ENCODE measurements around the gene AK9. TPM values are rescaled to one million over a fixed set of nuclear protein-coding genes. Genes with fewer than 3 reads are reported as not detected.

AK9 gene
- total and polyA plus RNA-seq, 2 of the 8 experiments (the other 6 are each of a cell fraction or from before 2014, with no cell fraction given), result 1.8 to 2.2 TPM

DNA sequence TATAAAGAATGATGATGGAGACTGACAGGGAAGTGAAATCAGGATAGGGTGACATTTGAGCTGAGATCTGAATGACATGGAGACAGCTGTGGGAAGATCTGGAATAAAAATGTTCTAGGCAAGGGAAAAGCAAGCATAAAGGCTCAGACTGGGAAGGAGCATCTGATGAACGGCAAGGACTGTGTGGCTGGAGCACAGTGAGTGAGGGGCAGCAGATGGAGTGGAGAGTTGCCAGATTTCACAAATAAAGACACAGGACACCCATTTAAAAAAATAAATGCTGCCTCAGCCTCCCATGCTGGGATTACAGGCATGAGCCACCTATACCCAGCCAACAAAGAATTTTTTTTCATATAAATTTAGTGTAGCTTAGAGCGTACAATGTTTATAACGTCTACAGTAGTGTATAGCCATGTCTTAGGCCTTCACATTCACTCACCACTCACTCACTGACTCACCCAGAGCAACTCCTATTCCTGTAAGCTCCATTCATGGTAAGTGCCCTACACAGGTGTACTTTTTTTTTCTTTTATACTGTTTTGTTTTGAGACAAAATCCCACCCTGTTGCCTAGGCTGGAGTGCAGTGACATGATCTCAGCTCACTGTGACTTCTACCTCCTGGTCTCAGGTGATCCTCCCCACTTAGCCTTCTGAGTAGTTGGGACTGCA, 205.6 kb downstream of the AK9 start:
- CTCF ChIA-PET (ENCODE audit: partially characterized antibody), result interaction anchor here (1.0 kb wide), 1 partner anchor 92 kb away, joined by 3 read pairs; no protein-coding TSS in a partner anchor

More for the DNA sequence above, 205.6 kb downstream of the AK9 start:
- H3K56ac ChIP-seq (replicated peaks; ENCODE audit: insufficient read length, low read depth, low read length), result no peak overlapping the region
- H3K18ac ChIP-seq (ENCODE audit: extremely low read depth, low read length), result no peak overlapping the region
- H4K91ac ChIP-seq (replicated peaks; ENCODE audit: insufficient read length, low read length), result no peak overlapping the region
- H3K27me3 ChIP-seq (replicated peaks in 1 of 4; ENCODE audit: control insufficient read depth in 3 of 4, extremely low read depth in 1 of 4, insufficient read depth in 3 of 4, low read length in 3 of 4), result no peaks in the 10 kb centered on the region
- no peak overlapping the region; the same call in 1 of the 2 replicates for H2BK12ac ChIP-seq (ENCODE audit: low read depth, low read length)
- peaks cover 0 to 4% of the 10 kb centered on the region in 2 experiments for H4K20me1 ChIP-seq (replicated peaks in 1 of 2; ENCODE audit: control insufficient read depth in 1 of 2, insufficient read depth in 2 of 2, low read length in 2 of 2)
- 89% methylated on average over 3 of the region's 3 CpGs; no CpG with 5 or more reads in 1 of the 2 experiments for whole genome bisulfite sequencing, 2 experiments (ENCODE audit: extremely low coverage in 1 of 2, insufficient coverage in 1 of 2, insufficient read length in 1 of 2, insufficient replicate concordance in 2 of 2, low coverage in 1 of 2, low lambda C conversion rate in 2 of 2, missing lambda C conversion rate in 1 of 2)
- H3K79me1 ChIP-seq (ENCODE audit: low read depth, low read length), result no peaks in the 10 kb centered on the region; the same call in 1 of the 2 replicates
- no peak overlapping the region for H2AK5ac ChIP-seq (ENCODE audit: low read depth, low read length)
- H3K4ac ChIP-seq (replicated peaks; ENCODE audit: insufficient read length, low read depth, low read length), result no peak overlapping the region
- POLR2A ChIA-PET (ENCODE audit: partially characterized antibody), result interaction anchor here (0.6 to 0.7 kb wide), 2 partner anchors 37 to 45 kb away, joined by 3 to 4 read pairs; partner anchors contain the start of gene SMPD2
- H3K4me3 ChIP-seq (ENCODE audit: extremely low read depth in 1 of 4, insufficient read depth in 2 of 4, low read depth in 3 of 4, low read length in 4 of 4), result no peak overlapping the region
- TF ChIP-seq CHD1 (IDR thresholded peaks at IDR 0.05; ENCODE audit: low read depth, low read length), result no peak
- TF ChIP-seq RNF2 (IDR thresholded peaks at IDR 0.05; ENCODE audit: borderline replicate concordance, low read depth, low read length, missing control alignments, poor library complexity, severe bottlenecking), result no peak
- FAIRE-seq, result no peak
- peaks cover 3 to 11% (median 6%) of the 10 kb centered on the region in 4 experiments; a peak in 6 of 7 replicates for H3K4me1 ChIP-seq (replicated peaks in 1 of 4; ENCODE audit: control insufficient read depth in 3 of 4, insufficient read depth in 4 of 4, low read length in 3 of 4)
- DNase-seq (ENCODE audit: low read depth in 1 of 2, low spot score in 2 of 2), result peak in 1 of 2 experiments; percentile 14
- H3K23me2 ChIP-seq (ENCODE audit: low read depth, low read length), result peaks cover 4% of the 10 kb centered on the region; the same call in 1 of the 2 replicates
- peaks cover 4 to 16% (median 12%) of the 10 kb centered on the region in 4 experiments; a peak in 7 of 8 replicates for H3K36me3 ChIP-seq (ENCODE audit: control insufficient read depth in 2 of 4, insufficient read depth in 4 of 4, low read length in 3 of 4)
- no peak overlapping the region for H2BK5ac ChIP-seq (ENCODE audit: low read depth, low read length)
- H4K5ac ChIP-seq (ENCODE audit: insufficient read length, low read depth, low read length), result no peak overlapping the region
- no peak overlapping the region for H3K4me2 ChIP-seq (ENCODE audit: insufficient read depth in 1 of 2, low read depth in 2 of 2, low read length in 2 of 2)
- no peak overlapping the region for H3K9ac ChIP-seq (replicated peaks in 1 of 4; ENCODE audit: extremely low read depth in 1 of 4, low read depth in 3 of 4, low read length in 3 of 4)
- no peak overlapping the region for H3K27ac ChIP-seq (ENCODE audit: low read depth, low read length)
- H2BK120ac ChIP-seq (replicated peaks; ENCODE audit: low read depth, low read length), result no peak overlapping the region
- peaks cover 15 to 23% of the 10 kb centered on the region in 2 experiments for H3K79me2 ChIP-seq (ENCODE audit: control insufficient read depth in 1 of 2, insufficient read depth in 2 of 2, low read length in 2 of 2)
- H4K8ac ChIP-seq (ENCODE audit: extremely low read depth, insufficient read depth, low read length), result no peak overlapping the region
- no peaks in the 10 kb centered on the region for H3K9me3 ChIP-seq (ENCODE audit: insufficient read depth in 2 of 2, low read depth in 1 of 2, low read length in 1 of 2)
- H3K23ac ChIP-seq (ENCODE audit: insufficient read length), result no peak overlapping the region
- H2BK15ac ChIP-seq (ENCODE audit: low read length), result peak overlapping the region; percentile 76
- no peak overlapping the region for H2AFZ ChIP-seq (ENCODE audit: low read length)
- no peak overlapping the region for H2BK20ac ChIP-seq (ENCODE audit: low read length)
- H3K14ac ChIP-seq (ENCODE audit: insufficient read length), result no peak overlapping the region
